ENCODE data around the gene TSPYL2. TPM values are rescaled to one million over a fixed set of nuclear protein-coding genes. Genes with fewer than 3 reads are reported as not detected.

TSPYL2 gene
- total RNA-seq, 1 donor from 2014 or later: 27.9 TPM

DNA sequence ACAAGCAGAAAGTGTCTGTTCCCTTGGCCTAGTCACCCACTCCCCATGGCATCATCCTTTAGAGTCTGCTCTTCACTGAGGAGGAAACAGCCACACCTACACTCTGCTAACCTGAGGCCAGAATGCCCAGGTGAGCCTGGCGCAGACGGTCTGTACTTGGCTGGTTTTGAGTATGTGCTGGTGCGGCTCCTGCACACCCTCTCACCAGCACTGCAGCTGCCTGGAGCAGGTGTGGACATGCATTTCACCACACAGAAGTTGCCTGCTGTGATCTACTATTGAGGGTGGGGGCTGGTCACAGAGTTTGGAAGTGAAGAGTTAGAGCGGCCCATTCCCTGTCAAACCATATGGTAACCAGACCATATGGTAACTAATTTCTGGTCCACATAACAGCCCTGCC lies 51.2 kb downstream of the TSPYL2 start:
- Mint-ChIP-seq H3K27ac (ENCODE audit: unreplicated experiment) (no peak overlapping the region), H3K4me3 (ENCODE audit: unreplicated experiment) (no peak overlapping the region), H3K27me3 (ENCODE audit: unreplicated experiment) (peaks cover 2% of the 10 kb centered on the region), H3K9me3 (ENCODE audit: unreplicated experiment) (no peaks in the 10 kb centered on the region), H3K36me3 (ENCODE audit: low read depth, unreplicated experiment) (peaks cover 4% of the 10 kb centered on the region), H3K4me1 (ENCODE audit: unreplicated experiment) (no peaks in the 10 kb centered on the region)
- no peak for DNase-seq (ENCODE audit: low spot score)
- TF ChIP-seq, protein P1, sequence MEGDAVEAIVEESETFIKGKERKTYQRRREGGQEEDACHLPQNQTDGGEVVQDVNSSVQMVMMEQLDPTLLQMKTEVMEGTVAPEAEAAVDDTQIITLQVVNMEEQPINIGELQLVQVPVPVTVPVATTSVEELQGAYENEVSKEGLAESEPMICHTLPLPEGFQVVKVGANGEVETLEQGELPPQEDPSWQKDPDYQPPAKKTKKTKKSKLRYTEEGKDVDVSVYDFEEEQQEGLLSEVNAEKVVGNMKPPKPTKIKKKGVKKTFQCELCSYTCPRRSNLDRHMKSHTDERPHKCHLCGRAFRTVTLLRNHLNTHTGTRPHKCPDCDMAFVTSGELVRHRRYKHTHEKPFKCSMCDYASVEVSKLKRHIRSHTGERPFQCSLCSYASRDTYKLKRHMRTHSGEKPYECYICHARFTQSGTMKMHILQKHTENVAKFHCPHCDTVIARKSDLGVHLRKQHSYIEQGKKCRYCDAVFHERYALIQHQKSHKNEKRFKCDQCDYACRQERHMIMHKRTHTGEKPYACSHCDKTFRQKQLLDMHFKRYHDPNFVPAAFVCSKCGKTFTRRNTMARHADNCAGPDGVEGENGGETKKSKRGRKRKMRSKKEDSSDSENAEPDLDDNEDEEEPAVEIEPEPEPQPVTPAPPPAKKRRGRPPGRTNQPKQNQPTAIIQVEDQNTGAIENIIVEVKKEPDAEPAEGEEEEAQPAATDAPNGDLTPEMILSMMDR (IDR thresholded peaks at IDR 0.05; ENCODE audit: unreplicated experiment): no peak

DNA sequence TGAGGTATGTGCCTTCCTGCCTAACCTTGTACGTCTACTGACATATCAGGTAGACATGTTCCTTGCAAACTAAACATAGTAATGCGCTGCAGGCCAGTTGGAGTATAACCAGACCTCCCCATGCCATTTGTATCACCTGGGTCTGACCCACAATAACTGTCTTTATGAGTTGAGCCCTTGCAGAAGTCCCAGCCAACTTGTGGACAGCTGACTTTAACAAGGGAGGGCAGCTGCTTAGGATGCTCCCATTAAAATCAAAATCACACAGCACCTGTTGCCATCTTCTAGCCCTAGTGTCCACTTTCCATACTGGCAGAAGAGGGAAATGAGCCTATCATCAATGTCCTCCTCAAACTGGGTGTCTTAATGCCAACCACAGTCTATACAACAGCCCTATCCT lies 53.4 kb downstream of the TSPYL2 start:
- Mint-ChIP-seq H3K9me3 (ENCODE audit: unreplicated experiment) (no peaks in the 10 kb centered on the region), H3K27ac (ENCODE audit: unreplicated experiment) (no peak overlapping the region), H3K27me3 (ENCODE audit: unreplicated experiment) (peaks cover 4% of the 10 kb centered on the region), H3K4me1 (ENCODE audit: unreplicated experiment) (no peaks in the 10 kb centered on the region), H3K4me3 (ENCODE audit: unreplicated experiment) (no peak overlapping the region), H3K36me3 (ENCODE audit: low read depth, unreplicated experiment) (peaks cover 1% of the 10 kb centered on the region)
- DNase-seq (ENCODE audit: low spot score): no peak
- TF ChIP-seq, protein P1 (IDR thresholded peaks at IDR 0.05; ENCODE audit: unreplicated experiment): no peak

Other genes starting within 250 kb of the TSPYL2 start
- gene XAGE3, start 214.3 kb upstream of the TSPYL2 start, total RNA-seq (ENCODE audit: unreplicated experiment): not detected
- gene FAM156B, start 185.0 kb upstream of the TSPYL2 start, total RNA-seq (ENCODE audit: unreplicated experiment): 9.5 TPM
- gene FAM156A, start 123.8 kb upstream of the TSPYL2 start, total RNA-seq (ENCODE audit: unreplicated experiment): 18.7 TPM
- gene GPR173, start 33.6 kb upstream of the TSPYL2 start, total RNA-seq (ENCODE audit: unreplicated experiment): 9.4 TPM
- gene KANTR, start 11.8 kb downstream of the TSPYL2 start, total RNA-seq (ENCODE audit: unreplicated experiment): 10.5 TPM
- gene KDM5C, start 142.8 kb downstream of the TSPYL2 start, total RNA-seq (ENCODE audit: unreplicated experiment): 132 TPM
- 38.9 TPM for gene IQSEC2, start 199.2 kb downstream of the TSPYL2 start, total RNA-seq (ENCODE audit: unreplicated experiment)

Measured in endothelial cell (in vitro differentiated cells).